HG02885 (cell line): ENCODE results near the gene POLDIP3.

ENCODE experiments used
- ATAC-seq: cut with Tn5 transposase; IDR thresholded peaks from one replicate; pipeline ENCODE4 v1.9.1; 2021; ENCODE audit warnings: mild to moderate bottlenecking; ENCODE audit not compliant: unreplicated experiment, poor library complexity

Gene POLDIP3

DNA sequence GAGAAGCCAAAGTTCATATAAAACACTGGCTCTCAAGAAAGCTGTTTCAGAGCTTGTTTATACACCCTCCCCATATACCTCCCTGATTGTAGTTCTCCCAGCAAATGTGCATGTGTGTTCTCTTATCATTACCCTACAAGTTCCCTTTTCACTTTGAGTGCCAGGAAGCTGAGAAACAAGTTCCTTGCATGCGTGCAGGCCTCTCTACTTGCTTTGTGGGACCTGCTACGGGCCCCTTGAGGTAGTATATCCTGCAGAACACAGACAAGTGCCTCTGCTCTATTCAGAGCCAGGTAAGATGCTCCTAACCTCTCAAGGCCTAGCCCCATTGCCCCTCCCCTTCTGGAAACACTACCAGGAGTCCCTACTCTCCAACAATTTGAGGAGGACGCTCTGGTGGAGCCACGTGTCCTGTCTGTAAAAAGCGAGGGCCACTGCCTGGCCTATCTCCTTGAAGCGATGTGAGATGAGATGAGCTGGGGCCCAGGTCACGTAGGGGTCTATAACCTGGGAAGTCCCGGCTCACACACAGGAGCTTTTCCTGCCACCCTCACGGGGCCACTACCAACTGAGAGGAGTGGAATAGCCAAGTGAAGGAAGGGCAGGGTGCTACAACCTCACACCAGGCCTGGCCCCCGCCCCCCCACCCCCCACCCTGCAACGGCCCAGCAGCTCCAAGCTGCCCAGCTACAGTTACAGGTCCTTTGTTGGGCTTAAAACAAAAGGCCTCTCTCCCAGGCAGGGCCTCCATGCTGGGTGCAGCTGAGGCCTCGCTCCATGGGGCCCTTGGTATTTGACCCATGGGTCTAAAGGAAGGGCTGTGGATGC is 28.3 kb upstream of the POLDIP3 start:
- no peak for ATAC-seq

DNA sequence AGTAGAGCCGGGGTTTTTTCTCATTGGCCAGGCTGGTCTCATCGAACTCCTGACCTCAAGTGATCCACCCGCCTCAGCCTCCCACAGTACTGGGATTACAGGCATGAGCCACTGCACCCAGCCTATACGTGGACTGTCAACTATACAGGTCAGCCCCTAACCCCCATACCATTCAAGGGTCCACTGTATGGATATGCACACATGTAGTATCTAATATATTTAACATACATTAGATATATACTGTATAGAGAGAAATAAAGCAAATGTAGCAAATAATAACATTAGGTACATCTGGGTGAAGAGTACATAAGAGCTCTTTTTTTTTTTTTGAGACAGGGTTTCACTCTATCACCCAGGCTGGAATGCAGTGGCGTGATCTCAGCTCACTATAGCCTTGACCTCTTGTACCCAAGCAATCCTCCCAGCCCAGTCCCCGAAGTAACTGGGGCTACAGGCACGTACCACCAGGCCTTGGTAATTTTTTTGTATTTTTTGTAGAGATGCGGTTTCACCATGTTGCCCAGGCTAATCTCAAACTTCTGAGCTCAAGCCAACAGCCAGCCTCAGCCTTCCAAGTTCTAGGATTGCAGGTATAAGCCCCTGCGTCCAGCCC is 27.2 kb upstream of the POLDIP3 start:
- ATAC-seq, result no peak

DNA sequence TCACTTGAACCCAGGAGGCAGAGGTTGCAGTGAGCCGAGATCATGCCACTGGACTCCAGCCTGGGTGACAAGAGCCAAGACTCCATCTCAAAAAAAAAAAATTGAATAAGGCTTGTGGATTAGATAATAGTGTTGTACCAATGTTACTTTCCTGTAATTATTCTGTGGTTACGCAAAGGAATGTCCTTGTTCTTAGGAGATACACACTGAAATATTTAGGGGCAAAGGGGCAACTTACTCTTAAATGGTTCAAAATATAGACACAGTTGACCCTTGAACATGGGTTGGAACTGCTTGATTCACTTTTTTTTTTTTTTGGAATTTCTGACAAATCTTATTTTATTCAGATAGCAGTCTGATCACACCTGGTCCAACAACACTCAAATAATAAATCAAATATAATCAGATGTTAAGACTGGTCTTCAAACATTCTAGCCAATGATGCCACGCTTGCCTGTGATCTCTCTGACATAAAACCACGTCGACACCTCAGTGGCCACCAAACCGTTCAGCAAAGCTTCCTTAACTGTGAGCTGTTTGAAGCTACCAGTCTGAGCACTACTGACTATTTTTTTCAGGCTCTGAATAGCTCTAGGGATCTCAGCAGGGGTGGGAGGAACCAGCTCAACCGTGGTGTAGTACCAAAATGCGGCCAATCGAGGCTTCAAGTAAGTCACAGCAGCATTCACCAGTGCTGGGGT is 25.0 kb upstream of the POLDIP3 start:
- ATAC-seq, result no peak

DNA sequence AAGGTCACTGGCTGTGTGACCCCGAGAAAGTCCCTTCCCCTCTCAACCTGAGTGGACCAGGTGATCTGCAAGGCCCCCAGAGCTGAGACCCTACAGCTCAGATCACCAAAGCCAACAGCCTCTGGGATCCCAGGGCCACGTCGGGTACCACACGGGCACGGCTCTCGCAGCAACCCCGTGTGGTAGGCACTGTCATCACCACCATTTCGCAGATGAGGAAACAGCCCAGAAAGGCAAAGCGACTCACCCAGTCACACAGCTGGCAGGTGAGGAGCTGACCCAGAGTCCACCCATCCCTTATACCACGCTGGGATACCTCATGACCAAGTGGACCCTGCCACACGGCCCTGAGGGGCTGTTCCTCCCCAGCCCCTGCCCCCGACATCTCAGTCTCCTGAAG is 22.9 kb upstream of the POLDIP3 start:
- ATAC-seq, result no peak

DNA sequence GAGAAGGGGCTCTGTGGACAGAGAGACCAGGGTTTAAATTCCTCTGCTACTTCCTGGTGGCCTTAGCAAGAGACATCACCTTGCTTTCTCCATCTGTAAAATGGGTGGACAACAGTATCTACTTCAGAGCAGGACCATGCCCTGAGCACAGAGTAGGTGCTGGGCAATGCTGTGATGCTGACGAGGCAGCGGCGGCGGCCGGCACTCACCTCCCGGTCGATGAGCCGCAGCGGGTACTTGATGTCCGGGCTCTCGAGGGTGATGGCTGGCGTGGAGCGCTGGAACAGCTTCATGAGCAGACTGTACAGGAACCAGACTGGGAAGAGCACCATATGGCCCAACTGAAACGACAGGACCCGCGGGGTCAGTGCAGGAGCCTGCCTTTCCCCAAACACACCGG is 21.8 kb upstream of the POLDIP3 start:
- ATAC-seq, result no peak

DNA sequence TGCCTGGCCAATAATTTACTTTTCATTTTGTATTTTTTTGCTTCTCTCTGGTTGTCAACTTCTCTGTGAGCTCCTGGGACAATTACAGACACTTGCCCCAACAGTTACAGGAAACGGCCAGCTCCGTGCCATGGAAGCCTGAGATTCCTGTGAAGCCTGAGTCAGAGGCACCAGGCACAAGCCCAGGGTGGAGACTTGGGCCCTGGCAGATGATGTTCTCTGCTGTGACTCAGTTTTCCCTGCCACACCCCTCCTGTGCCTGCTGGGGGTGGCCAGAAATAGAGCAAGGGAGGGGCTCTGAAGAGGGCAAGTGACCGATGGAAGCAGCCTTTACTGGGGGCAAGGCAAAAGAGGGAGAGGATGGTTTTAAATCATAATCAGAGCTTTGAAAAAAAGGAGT is 20.8 kb upstream of the POLDIP3 start:
- ATAC-seq, result no peak

DNA sequence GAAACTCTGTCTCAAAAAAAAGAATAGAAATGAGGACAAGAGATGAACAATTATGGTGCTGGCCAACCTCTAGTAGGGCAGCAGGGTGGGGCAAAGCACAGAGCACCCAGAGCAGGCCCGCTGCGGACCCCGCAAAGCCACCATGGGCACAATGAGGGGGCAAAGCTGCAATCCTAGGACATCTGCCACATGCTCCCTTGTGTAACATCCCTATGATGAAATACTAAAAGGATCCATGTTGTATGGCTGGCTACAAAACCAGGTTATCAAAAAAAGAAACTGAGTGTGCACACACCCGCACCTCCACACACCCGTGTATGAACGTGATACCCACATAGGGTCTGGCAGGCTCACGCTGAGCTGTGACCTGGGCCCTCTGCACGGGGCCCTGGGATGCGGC is 18.3 kb upstream of the POLDIP3 start:
- no peak for ATAC-seq

DNA sequence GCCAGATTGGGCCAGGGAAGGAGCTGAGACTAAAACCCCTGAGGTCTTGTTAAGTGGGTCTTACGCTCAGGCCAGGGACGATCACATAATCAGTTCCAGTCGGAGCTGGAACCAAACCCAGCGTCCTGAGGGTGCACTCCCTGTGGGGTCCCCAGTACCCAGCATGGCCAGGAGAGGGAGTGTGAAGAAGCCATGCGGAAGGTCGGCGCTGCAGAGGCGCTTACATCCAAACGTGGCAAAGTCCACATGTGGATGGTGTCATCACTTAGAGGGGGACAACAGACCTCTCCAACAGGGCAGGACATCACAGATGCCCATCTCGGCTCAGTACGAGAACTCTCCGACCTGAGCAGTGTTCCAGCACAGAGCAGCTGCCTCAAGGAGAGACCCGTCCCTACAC is 17.4 kb upstream of the POLDIP3 start:
- no peak for ATAC-seq

DNA sequence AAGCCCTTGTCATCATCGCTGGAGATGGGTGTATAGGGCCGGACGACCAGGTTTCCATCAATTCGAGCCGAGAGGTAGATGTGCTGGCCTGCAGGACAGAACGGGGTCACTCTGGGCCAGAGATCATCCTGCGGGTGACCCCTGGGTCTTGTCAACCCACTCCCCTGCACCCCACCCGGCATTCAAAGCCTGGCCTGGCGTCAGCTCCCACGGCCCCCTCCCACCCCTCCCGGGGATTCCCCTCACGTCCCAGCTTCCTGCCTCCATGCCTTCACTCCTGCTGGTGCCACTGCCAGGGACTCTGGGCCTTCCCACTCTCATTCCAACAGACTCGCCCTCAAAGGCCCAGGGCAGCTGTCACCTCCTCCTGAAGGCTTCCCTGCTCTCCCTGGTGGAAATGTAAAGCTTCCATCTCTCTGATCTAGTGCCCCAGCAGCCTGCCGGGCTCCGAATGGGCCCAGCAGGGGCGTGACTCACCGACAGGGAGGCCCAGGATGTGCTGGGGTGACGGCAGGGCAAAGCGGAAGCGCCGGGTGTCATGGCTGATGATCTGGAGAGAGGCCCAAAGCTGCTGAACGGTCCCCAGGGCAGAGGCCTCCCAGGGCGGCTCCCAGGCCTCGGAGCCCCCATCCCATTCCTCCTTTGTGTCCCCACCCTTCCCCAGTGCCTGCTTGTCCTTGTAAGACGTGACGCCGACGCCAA is 16.4 kb upstream of the POLDIP3 start:
- ATAC-seq, result no peak

DNA sequence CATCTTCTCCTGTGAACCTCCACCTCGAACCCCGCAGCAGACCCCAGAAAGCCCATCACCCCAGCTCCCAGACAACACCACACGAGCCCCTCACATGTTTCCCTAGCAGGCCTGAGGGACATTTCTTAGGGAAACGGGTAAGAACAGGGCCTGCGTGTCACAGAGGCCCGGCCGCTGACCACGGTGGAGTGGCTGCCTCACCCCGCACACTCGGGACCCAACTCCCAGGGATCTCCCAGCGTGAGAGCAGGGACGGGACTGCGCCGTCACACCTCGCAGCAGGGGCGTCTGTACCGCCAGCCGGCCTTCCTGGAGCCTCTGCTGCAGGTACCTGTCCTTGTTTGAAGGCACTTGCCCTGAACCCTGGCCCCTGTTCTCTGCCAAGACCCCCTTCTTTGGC is 15.5 kb upstream of the POLDIP3 start:
- no peak for ATAC-seq

DNA sequence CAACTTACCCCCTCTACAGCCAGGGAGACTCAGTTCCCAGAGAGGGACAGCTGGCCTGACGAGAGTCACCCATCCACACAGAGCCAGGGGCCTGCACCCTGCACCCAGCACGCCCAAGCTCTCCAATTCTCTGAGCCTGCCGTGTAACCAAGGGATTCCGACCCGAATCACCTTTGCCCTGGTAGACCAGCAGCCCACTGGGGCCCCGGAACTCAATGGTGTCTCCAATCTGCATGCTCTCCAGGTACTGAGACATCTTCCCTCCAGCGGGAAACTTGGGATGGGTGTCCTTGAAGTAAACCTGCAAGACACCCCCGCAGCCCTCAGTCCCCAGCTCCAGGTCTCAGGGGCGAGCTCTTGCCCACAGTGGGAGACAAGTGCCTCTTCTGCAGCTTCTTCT is 13.3 kb upstream of the POLDIP3 start:
- ATAC-seq, result no peak

DNA sequence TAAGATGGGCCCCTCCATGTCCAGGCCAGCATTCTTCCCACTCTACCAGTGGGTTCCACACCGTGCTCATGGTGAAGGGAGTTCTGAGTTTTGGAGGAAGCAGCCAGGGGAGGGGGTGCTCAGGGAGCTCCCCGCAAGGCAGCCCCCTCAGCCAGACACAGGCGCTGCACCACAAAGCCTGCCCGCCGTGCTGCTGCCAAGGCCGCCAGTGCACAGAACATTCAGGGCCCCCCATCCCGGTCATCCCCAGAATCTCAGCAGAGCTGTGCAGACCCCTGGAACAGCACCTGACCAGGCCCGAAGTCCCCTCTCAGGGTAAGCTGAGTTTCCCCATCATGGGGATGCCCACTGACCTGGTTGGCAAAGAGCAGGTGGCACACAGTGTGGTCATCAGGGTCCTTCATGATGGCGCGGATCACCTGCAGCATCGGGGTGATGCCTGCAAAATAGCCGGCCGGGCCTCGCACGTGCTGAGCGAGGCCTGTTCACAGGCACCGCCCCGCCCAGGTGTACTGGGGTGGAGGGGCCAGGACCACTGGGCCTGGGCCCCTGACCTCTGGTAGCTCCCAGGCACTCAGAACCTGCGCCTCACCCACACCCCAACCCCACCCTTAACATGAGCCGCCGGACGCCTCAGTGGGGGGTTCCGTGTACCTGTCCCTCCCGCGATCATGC is 12.4 kb upstream of the POLDIP3 start:
- ATAC-seq, result no peak

DNA sequence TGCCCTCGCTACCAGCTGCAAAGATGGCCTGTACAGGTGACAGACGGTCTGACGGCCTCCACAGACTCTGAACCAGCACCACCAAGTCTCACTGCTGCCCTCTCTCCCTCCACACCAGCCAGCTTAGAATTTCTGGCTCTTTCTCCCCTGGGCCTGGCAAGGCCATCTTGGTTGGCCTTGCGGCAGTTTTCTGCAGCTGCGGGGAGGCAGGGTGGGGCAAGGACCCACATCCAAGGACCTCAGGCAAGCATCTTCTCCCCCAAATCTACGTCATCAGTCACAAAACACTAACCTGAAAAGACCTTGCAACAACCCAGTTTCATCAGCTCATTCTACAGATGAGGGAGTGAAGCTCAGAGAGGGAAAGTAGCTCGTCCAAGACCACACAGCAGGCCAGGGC is 11.7 kb upstream of the POLDIP3 start:
- ATAC-seq, result no peak

DNA sequence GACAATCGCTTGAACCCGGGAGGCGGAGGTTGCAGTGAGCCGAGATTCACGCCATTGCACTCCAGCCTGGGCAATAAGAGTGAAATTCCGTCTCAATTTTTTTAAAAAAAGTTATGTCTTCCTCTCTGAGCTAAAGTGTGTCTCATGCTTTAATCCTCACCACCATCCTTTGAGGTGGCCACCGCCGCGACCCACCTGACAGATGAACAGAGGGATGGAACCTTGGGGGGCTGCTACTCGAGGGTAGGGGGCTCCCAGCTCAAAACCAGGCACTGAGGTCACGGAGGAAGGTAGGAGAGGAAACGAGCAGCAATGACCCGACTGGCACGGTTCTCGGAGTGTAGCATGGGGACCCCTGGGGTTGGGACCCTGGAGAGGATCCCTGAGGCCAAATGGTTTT is 10.7 kb upstream of the POLDIP3 start:
- ATAC-seq, result no peak

DNA sequence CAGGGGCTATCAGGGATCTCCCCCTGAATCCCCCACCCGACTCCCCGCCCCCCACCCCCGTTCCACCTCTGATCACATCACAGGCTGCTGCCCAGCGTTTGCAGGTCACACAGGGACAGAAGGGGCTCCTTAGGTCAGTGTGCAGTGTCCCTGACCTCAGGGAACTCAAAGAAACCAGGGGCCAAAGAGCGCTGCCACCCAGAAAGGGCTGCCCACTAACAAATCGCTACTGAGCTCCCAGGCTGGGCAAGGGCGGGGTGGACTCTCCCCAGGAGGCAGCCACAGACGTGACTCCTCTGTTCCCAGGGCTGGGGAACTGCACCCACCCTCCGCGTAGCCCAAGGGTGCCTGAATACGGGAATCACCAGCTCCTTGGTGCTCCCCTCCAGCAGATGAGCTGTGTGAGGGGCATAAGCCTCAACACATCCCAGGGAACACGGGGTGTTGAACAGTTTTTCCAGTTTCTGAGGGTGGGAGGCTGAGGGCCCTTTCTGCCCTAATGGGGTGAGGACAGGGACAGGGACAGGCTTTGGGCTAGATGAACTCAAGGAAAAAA is 9.9 kb upstream of the POLDIP3 start:
- no peak for ATAC-seq

DNA sequence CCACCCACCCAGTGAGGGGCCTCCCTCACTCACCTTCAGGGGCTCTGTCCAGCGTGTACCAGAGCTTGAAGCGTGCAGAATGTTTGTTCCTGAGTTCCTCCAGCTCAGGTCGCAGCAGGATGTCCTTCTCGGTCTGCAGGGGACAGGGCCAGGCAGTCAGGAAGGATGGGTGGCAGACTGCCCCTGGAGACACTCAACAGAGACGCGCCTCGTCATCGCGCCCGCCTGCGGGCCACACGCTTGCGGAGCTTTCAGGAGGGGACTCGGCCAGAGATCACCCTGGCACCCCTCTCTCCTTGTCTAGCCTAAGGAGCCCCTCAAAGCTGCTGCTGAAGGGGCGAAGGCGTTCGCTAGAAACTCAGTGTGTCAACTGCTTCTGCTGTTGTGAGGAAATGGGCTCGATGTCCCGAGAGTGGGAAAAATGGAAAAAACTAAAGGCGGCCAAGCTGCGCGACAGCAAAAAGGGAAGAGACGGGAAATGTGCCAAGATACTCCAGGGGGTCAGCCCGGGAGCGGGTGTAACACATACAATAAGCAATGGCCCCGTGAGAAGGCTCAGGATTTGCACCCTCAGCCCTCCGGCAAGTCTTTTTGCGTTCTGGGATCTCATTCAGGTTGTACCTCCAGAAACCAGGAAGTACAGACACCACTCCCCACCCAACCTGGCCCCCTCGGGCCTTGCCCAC is 9.2 kb upstream of the POLDIP3 start:
- ATAC-seq, result no peak

DNA sequence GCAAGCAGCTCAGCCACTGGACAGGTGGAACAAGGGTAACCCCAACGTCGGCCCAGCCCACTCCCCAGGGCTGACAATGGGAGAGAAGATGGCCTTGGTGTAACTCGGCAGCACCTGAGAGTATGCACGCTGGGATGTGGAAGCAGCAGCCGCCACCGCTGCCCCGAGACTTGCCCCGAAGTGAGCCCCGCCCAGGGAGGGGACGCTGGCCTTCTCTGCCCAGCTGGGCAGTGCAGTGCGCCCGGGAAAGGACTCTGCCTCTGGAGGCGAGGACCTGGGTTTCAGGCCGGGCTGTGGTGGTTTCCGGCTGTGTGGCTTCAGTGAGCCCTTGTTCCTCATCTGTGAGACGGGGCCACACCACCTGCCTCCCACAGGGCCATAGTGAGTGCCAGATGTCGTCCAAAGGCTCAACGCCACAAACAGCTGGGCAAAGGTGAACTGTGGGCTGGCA is 8.6 kb upstream of the POLDIP3 start:
- no peak for ATAC-seq

DNA sequence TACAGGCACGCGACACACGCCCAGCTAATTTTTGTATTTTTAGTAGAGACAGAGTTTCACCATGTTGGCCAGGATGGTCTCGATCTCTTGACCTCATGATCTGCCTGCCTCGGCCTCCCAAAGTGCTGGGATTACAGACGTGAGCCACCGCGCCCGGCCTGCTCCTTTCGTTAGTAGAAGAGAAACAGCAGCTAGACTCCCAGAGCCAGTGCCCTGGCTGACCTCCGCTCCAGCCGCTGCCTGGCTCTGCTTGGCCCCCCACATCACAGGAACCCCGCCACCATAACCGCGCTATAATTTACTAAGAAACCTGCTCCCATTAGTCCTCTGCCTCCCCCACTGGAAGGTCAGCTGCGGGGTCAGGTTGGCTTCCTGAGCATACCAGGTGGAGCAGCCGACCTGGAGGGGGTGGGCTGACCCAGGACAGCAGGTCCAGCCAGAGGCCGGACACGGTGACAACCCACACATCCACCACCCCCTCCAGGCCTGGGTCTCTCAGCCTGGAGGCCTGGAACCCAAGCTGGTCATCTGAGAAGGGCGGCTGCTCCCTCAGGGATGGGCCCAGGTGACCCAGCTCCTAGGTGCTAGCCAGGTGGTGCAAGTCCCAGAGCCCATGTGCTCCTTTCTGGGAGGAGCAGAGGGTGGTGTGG is 7.5 kb upstream of the POLDIP3 start:
- no peak for ATAC-seq

DNA sequence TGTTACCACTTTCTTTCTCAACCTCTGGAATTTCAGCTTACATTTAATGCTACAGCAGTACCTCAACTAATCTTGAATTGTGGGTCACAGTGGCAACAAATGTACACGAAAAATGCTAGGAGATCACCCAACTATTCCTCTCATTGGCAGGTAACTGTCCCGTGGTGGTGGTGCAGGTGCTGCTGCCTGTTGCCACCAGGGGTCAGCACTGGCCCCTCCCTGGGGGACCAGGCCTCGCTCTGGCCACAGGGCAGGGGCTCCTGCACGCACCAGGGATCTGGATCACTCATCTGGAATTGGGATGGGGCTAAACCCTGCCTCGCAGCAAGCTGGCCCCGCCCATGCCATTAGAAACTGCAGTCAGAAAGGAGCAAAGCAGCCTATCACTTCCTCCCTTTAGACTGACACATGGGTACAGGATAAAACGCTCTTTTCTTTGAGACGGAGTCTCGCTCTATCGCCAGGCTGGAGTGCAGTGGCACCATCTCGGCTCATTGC is 6.9 kb upstream of the POLDIP3 start:
- ATAC-seq, result no peak
